Large intestine (tissue), 3 donors: ENCODE results near the gene HNF1A. TPM values are rescaled to one million over a fixed set of nuclear protein-coding genes. Genes with fewer than 3 reads are reported as not detected.

ENCODE experiments used
- DNase-seq, 2 donors: peaks; one replicate each; pipeline versions ENCODE4 v3.0.0 to v3.0.0-alpha.2; 2013
- H3K27ac ChIP-seq: one replicate; pipeline ENCODE4 v1.5.1; 2013; ENCODE audit warnings: low read length
- H3K27me3 ChIP-seq: 2 replicates; pipeline ENCODE4 v1.6.1; 2013; ENCODE audit warnings: low read length; ENCODE audit not compliant: control insufficient read depth, insufficient read depth
- H3K36me3 ChIP-seq: 2 replicates; pipeline ENCODE4 v1.6.1; 2013; ENCODE audit warnings: low read length; ENCODE audit not compliant: control insufficient read depth, insufficient read depth
- H3K4me1 ChIP-seq: one replicate; pipeline ENCODE4 v1.6.1; 2013; ENCODE audit warnings: low read length; ENCODE audit not compliant: control insufficient read depth, insufficient read depth
- H3K4me3 ChIP-seq: one replicate; pipeline ENCODE4 v1.5.1; 2013; ENCODE audit warnings: low read length
- H3K9me3 ChIP-seq: one replicate; pipeline ENCODE4 v1.6.1; 2013; ENCODE audit warnings: mild to moderate bottlenecking, low read depth, low read length, moderate library complexity; ENCODE audit not compliant: control insufficient read depth
- WGBS: methylation state at CpG from one replicate; pipeline ENCODE4 v1.1.5; 2013; ENCODE audit warnings: low lambda C conversion rate; ENCODE audit not compliant: insufficient coverage; 5-methylcytosine and 5-hydroxymethylcytosine counted together
- polyA plus RNA-seq: library from polyadenylated mRNA; unstranded; fragments of 120-200 nt; gene quantifications from one replicate; pipeline ENCODE4 v1.2.1, GENCODE V29; 2013

HNF1A gene
- polyA plus RNA-seq, 1 donor = 55.5 TPM

DNA sequence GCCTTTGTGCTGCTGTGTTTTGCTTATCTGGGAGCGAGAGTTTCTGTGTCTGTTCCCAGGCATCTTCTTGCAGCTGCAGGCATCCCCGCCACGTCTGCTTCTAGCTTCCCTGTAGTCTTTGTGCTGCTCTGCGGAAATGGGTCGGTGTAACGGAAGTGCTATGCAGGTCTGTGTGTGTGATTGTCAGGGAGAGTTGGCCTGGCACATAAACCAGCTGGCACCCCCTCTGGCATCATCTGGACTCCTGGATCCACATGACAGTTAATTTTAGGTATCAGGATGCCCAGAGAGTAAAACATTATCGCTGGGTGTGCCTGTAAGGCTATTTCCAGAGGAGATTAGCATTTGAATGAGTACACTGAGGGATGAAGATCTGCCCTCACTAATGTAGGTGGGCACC, 70.1 kb downstream of the HNF1A start:
- no peak for DNase-seq
- Histone ChIP-seq H3K27ac (no peak overlapping the region), H3K27me3 (peaks cover 7% of the 10 kb centered on the region), H3K4me1 (no peaks in the 10 kb centered on the region), H3K9me3 (no peaks in the 10 kb centered on the region), H3K36me3 (no peaks in the 10 kb centered on the region), H3K4me3 (no peak overlapping the region)
- WGBS = no CpG with 5 or more reads among the region's 7 CpGs

DNA sequence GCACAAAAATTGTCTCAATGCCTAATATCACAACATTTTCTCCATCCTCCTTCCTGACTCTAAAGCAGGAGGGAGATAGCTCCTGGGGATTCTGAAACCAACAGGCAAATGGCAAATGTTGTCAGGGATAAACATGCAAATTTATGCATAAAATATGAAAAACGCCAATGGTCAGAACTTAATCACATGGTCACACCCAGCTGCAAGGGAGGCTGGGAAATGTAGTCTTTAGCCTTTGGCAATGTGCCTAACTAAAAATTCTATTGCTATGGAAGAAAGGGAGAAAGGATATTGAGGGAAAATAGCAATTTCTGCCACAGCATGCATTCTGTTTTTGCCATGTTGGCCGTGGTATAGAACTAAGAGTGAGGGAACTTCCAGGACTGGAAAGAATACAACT, 72.4 kb downstream of the HNF1A start:
- no CpG with 5 or more reads among the region's 2 CpGs for WGBS
- DNase-seq = no peak
- no peak overlapping the region for H3K4me3 ChIP-seq
- H3K4me1 ChIP-seq = no peaks in the 10 kb centered on the region
- H3K27me3 ChIP-seq = peaks cover 3% of the 10 kb centered on the region
- no peak overlapping the region for H3K27ac ChIP-seq
- no peaks in the 10 kb centered on the region for H3K36me3 ChIP-seq
- H3K9me3 ChIP-seq = no peaks in the 10 kb centered on the region

Other genes with a start within 250 kb of the HNF1A start
- gene SPPL3, start 74.2 kb upstream of the HNF1A start, polyA plus RNA-seq = 48.1 TPM
- gene C12orf43, start 37.9 kb downstream of the HNF1A start, polyA plus RNA-seq = 10.4 TPM
- 0.31 TPM for gene OASL, start 60.7 kb downstream of the HNF1A start, polyA plus RNA-seq
- 1.3 TPM for gene P2RX7, start 154.3 kb downstream of the HNF1A start, polyA plus RNA-seq
- gene P2RX4, start 231.6 kb downstream of the HNF1A start, polyA plus RNA-seq = 91.9 TPM